Fibroblast of mammary gland (primary cell): ENCODE measurements around the gene NMNAT2.

Experiments used
- DNase-seq: peaks from one replicate; pipeline ENCODE4 v3.0.0-alpha.2; 2010; ENCODE audit warnings: low read depth
- H3K4me3 ChIP-seq: 2 replicates; pipeline ENCODE4 v1.5.1; 2011; ENCODE audit warnings: low read depth, mild to moderate bottlenecking, low read length, moderate library complexity; ENCODE audit not compliant: control insufficient read depth
- TF ChIP-seq, protein P1 (sequence below): conservative IDR thresholded peaks from 2 replicates; pipeline ENCODE4 v1.5.1; 2011; ENCODE audit warnings: low read depth, low read length, inconsistent platforms; ENCODE audit not compliant: control insufficient read depth, insufficient read depth

NMNAT2 gene

DNA sequence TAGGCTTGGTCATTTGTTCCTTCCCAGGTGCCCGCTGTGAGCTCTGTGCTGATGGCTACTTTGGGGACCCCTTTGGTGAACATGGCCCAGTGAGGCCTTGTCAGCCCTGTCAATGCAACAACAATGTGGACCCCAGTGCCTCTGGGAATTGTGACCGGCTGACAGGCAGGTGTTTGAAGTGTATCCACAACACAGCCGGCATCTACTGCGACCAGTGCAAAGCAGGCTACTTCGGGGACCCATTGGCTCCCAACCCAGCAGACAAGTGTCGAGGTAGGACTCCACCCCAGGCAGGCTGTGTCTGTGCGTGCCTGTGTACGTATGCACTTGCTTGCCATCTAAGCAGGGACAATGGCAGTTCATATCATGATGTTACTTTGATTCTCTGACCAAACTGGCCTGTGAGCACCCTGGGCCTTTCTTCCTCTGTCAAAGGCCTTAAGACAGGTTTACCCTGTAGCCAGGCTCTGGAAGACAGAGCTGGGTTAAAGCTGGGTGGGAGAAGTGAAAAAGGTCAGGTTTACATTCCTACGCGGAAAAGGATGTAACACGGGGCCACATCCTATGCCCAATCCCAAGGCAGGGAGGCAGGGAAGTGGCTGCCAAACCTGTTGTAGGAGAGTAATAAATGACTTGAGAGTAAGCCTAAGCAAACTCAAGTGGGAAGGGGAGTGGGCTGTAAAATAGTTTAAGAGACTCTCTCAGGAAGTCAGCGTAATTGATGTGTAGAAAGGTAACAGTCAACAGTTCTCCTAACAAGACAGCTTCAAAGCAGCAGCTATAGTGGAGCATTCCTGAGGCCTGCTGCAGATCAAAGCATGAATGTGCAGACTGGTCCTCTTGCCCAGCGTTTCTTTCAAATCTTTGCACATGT, 189.6 kb downstream of the NMNAT2 start:
- TF ChIP-seq, protein P1, sequence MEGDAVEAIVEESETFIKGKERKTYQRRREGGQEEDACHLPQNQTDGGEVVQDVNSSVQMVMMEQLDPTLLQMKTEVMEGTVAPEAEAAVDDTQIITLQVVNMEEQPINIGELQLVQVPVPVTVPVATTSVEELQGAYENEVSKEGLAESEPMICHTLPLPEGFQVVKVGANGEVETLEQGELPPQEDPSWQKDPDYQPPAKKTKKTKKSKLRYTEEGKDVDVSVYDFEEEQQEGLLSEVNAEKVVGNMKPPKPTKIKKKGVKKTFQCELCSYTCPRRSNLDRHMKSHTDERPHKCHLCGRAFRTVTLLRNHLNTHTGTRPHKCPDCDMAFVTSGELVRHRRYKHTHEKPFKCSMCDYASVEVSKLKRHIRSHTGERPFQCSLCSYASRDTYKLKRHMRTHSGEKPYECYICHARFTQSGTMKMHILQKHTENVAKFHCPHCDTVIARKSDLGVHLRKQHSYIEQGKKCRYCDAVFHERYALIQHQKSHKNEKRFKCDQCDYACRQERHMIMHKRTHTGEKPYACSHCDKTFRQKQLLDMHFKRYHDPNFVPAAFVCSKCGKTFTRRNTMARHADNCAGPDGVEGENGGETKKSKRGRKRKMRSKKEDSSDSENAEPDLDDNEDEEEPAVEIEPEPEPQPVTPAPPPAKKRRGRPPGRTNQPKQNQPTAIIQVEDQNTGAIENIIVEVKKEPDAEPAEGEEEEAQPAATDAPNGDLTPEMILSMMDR = no peak
- no peak for DNase-seq

GRCh38 chr1:183227422-183228346, 190.5 kb downstream of the NMNAT2 start:
- TF ChIP-seq, protein P1 = peak; percentile 87
- peak; percentile 59 for DNase-seq
- H3K4me3 ChIP-seq = no peak overlapping the region

More for the DNA sequence above, 189.6 kb downstream of the NMNAT2 start:
- no peak overlapping the region for H3K4me3 ChIP-seq

GRCh38 chr1:183226963-183227362, 191.2 kb downstream of the NMNAT2 start:
- DNase-seq = no peak
- no peak overlapping the region for H3K4me3 ChIP-seq

GRCh38 chr1:183226361-183226760, 191.8 kb downstream of the NMNAT2 start:
- no peak for DNase-seq
- TF ChIP-seq, protein P1 = no peak
- no peak overlapping the region for H3K4me3 ChIP-seq

More at GRCh38 chr1:183226963-183227362, 191.2 kb downstream of the NMNAT2 start:
- TF ChIP-seq, protein P1 = no peak

DNA sequence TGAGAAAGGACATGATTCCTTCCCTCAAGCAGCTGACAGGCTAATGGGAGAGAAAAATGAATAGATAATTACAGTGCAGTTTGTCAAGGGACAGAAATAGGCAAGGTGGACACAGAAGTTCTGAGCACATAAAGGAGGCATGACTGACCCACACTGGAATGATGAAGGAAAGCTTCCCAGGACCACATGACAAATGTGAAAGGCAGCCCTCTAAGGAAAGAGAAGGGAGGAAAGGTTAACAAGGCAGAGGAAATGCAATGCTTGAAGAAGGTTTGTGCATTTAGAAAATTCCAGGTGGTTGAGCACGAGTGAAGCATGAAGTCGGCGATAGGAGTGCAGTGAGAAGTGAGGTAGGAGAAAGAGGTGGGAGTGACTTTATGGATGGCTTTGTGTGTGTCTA, 194.7 kb downstream of the NMNAT2 start:
- no peak for DNase-seq
- no peak overlapping the region for H3K4me3 ChIP-seq
- TF ChIP-seq, protein P1 = no peak

GRCh38 chr1:183222909-183223308, 195.3 kb downstream of the NMNAT2 start:
- no peak for DNase-seq
- H3K4me3 ChIP-seq = no peak overlapping the region
- TF ChIP-seq, protein P1 = no peak
